GM21576 (cell line): ENCODE results near the gene INPP4B.

Experiments used
- ATAC-seq: cut with Tn5 transposase; IDR thresholded peaks from one replicate; pipeline ENCODE4 v1.9.1; 2021; ENCODE audit warnings: mild to moderate bottlenecking, moderate library complexity; ENCODE audit not compliant: unreplicated experiment

The INPP4B gene

DNA sequence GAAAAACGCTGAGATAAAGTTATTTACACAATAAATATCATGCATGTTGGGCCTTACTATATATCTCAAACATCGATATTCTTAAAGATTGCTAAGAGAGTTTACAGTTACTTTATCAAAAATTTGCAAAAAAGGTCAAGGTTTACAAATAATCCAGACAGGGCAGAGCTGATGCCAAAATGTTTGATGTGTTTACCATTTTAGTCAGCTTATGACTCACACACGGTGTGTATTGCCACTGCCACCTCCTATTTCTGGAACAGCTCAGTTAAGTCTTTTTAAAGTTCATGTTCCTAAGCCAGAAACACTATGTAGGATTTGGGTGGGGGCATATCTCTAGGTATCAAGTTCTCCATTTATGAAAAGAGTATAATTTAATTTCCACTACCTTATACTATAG is 580.6 kb downstream of the INPP4B start:
- ATAC-seq = no peak

DNA sequence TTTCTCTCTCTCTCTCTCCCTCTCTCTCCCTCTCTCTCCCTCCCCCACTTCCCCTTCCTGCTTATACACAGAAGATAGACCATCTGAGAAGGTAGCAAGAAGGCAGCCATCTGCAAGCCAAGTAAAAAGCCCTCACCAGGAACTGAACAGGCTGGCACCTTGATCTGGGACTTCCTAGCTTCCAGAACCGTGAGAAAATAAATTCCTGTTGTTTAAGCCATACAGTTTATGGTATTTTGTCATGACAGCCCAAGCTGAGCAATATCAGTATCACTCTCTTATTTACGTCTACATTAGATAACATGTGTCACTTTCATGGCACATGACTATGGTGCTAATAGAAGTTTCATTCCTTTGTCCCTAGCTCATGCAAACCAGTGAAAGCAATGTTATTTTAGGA is 581.1 kb downstream of the INPP4B start:
- ATAC-seq = no peak

DNA sequence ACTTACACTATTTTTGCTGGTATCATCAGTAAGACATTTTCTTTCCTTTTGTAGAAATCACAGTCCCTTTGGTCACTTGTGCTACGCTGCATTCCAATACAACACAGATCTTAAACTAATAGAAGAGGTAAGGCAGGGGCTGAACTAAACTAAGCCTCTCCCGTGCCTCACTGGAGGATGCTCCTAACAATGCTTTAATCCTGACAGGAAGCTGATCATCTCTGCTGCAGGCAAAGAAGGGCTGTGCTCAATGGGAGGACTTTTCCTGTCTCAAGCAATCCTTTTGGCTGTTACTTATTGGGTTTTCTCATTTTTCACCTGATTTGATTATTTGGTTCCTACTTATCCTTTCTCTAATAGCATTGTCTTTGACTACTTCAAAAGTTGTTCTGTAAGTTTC is 583.1 kb downstream of the INPP4B start:
- no peak for ATAC-seq

DNA sequence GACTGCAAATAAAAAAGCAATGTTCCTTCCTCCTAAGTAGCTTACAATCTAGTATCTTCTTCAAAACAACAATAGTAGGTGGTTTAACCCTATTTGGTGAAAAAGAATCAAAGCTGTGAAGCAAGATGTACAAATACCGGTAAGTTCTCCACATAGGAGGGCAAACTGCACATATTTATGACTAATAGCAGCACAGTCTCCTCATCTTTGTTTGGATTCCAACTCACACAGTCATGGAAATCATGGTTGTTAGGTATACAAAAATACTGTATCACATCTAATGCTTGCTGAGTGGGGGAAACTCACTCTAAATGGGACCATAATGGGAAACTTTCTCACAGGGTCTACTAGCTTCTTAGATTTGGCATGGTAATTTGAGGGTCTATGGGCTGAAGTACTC is 597.2 kb downstream of the INPP4B start:
- ATAC-seq = no peak

DNA sequence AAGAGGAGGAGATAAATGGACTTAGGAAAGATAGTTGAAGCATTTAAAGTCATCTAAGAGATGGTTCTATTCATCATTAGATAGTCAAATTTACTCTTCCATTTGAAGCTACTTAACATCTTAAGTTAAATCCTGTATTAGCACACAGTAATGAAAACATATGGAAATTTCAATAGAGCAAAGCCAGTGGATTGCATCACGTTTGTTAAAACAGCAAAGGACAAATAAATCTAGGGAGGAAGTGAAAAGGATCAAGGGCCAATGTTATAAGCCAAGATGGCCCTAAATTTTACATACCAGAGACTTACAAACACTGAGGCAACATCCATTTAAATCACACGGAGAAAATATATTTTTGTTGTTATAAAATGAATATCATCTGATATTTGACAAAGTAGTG is 602.8 kb downstream of the INPP4B start:
- no peak for ATAC-seq

DNA sequence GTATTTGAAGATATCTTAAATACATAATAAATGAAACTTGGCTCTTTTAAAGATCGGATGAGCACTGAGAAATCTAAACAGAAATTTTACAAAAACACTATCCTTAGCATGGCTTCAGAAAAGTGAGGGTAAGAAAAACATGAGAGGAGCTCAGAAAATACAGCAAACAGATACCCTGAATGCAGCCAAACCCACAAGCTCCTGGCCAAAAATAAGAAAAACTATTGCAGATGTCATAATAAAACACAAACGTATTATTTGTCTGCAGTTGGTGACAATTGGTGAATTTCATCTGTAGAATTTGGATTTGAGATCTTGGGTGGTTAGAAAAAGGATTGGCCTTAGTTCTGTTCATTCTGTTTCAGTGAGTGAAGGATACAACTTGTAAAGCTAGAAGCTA is 603.9 kb downstream of the INPP4B start:
- ATAC-seq = no peak

DNA sequence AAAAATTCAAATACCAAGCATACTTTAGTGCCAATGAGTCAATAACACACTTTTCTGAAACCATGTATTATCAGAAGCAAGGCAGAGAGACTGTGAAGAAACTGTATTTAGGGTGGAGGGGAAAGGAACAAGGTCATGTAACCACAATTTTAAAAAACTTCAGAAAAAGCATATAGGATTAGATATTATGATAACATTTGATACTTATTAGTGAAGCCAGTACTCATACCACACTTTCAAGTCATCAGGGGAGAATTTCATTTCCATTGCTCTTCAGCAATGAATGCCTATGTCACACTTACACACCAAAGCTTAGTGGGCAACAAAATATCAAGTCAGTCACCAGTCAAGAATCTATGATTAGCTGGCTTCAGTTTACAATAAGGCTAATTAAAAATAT is 607.5 kb downstream of the INPP4B start:
- no peak for ATAC-seq

DNA sequence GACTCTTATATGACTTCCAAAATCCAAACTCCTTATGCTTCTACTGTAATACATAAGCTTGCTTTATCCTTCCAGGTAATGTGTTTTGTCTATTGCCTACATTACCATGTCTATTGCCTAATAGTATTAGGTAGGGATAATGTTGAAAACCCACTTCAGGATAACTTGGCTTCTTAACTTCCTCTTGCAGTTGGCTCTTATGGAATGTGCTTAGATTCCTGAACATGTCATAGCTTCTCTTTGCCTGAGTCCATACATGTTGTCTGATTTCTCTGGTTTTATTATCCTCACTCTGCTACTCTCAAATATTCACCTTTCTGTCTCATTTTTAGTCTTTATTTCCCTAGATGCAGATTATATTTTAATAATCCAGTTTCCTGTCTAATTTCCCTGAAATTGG is 609.8 kb downstream of the INPP4B start:
- no peak for ATAC-seq

DNA sequence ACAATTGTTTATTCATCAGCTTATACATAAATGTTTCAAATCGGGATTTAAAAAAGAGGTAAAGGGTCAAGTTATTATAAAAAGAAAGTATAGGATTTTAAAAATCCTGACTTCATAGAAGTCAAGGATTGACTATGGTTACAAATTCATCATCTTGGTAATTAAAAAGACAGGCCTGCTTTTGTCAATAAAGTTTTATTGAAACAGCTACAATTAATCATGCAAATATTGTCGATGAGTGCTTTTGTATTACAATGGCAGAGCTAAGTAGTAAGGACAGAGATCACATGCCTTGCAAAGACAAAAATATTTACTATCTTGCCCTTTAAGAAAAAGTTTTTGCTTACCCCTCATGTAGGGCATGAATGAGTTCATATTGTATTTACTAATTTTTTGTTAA is 614.3 kb downstream of the INPP4B start:
- ATAC-seq = no peak

DNA sequence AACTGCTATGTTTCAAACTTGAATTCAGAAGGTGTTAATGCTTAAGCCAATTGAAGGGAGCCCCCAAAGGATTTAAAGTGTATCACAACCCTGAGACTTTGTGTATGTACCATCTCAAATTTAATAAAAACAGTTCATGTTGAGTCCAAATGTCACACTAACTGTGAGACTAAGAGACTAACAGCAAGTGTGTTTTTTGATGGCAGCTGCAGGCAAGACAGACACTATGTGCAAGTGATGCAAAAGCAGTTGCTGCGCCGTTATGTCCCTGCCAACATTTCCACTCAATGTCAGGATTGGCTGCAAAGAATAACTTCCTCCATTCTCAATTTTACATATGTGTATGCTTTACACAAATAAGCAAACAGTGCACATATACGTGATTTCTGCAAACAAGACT is 615.1 kb downstream of the INPP4B start:
- ATAC-seq = no peak

DNA sequence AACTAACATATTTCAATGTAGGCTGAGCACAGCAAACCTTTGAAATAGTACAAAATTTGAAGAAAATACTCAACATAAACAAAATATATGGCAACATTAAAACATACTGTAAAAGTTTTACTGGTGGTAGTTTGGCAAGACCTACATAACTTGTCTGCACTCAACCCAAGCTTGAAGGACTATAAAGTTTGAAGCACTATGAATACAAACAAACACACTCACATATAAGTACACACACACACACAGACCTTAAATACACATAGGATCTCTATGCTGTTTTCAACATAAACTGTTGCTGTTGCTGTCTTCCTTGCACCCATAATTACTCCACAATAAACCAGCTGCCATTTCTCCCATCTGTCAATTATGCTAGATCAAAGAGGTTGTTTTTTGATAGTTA is 620.1 kb downstream of the INPP4B start:
- no peak for ATAC-seq

DNA sequence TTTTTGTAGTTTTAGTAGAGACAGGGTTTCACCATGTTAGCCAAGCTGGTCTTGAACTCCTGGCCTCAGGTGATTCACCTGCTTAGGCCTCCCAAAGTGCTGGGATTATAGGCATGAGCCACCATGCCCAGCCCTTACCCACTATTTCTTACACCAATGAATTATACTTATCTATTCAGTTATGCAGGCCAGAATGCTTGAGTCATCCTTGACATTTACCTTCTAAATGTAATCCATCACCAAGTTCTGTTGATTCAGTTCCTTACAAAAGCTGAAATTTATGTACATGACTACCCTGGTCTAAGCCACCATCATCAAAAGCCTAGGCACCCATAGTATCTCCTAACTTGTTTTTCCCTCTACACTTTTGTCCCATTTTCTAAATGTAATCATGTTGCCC is 624.0 kb downstream of the INPP4B start:
- no peak for ATAC-seq

DNA sequence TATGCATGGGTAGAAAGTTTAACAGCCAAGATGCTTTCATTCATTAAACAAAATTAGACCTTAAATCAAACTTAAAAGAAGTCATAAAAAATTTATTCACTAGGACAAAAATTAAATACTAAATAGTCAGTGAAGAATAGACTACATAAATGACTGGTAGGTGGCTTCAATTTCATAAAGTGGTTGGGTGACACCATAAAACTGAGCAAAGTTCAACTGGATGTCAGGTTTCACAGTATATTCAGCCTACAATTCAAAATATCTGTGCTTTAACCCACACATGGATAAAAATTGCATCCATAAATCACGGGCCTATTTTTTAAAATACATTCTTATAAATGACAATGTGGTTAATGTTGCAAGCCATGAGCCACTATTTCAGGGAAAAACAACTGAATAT is 627.4 kb downstream of the INPP4B start:
- ATAC-seq = no peak

DNA sequence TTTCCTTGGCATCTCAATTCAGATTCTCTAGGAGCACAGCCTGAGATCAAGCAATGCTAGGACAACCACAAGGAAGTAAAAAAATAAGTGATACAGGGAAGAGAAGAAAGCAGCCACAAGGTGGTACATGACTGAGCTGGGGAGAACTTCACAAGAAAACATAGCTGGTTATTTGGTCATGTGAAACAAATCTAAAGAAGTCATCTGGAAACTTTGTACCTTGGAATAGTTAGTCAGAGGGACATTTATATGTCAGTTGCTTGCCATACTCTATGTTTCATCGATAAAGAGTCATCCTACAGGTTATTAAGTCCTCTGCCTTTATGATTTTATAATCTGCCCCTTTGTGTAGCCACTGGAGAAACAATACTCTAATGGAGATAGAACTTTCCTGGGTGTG is 634.7 kb downstream of the INPP4B start:
- no peak for ATAC-seq

DNA sequence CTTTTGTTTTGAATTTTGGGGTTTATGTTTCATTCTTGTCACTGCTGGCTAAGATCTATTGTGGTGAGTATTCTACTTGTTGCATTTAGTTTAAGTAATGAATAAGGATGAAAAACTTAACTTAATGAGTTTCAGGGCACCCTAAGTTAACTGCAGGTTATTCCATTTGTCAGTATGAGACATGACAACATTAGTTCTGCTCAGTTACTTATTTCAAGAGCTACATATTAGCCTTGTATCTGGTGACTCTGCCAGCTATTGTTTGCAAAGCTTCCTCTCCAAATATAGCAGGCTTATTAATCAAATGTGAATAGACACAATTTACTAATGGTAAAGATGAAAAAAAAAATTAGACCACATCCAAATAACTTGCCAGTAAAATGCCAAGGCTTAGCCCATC is 642.6 kb downstream of the INPP4B start:
- ATAC-seq = no peak

DNA sequence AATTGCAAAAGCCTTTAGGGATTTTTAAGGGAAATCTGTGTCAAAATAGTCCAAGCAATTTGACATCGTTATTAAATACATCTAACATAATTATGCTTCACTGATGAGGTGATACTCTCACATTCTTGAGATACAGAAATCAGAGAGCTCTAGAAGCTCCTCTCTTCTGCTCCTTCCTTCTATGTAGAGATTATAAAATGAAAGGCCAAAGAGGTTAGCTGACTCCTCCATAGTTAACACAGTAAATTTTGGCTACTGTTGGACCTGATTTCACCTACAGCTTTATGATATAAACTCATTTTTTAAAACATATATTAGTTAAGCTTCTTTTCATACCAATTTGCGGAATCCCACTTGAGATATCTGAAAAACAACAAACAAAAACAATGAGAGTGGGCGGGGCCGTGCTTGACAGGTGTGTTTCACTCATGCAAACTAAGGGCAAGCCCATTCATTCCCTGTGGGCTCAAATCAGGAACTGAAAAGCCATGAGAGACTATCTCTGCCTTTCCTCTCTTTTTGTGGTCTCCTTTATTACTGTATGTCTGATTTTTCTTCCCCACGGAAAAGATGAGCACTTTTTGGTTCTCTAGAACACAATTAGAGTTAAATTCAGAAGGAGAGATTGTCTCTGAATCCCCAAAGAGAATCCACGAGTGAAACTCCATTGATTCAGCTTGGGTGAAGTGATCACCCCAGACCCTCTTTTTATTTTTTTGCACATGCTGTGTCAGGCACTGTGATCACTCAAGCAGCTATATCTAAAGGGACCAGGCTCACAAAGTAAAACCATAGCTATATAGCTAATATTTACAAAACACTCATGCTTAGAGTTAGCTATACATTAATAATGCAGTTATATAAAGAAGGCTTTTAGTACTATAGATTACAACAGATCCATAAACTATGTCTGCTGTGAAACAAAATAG is 643.4 kb downstream of the INPP4B start:
- peak; percentile 97 for ATAC-seq

DNA sequence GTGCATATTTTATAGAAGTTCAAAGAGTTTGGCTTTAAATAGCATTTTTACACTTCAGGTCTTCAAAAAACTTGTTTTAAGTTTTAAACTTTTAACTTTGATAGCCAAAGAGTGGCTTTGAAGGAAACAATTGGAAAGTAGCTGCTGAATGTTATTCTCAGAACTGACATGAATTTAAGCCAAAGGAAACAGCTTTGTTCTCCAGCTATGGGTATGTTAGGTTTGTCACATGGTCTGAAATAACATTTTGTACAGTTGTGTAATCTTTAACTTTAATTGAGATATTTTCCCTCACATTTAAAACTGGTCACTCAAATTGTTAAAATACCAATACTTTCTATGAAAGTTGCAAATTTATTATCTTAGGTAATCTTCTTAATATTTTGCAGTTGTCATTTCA is 645.1 kb downstream of the INPP4B start:
- ATAC-seq = no peak

DNA sequence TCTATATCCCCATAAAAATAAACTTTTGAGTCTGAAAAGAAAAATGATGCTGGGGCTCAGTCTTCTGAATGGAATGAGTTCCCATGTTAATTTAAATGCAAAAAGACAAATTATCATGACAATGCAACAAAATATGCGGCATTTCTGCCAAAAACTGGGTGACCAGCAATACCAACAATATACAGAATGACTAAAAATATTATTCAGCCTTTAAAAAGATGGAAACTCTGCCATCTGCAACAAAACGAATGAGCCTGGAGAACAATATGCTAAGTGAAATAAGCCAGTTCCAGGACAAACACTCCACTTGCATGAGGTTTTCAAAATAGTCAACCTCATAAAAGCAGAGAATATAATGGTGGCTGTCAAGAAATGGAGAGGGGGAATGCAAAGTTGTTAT is 651.2 kb downstream of the INPP4B start:
- no peak for ATAC-seq

DNA sequence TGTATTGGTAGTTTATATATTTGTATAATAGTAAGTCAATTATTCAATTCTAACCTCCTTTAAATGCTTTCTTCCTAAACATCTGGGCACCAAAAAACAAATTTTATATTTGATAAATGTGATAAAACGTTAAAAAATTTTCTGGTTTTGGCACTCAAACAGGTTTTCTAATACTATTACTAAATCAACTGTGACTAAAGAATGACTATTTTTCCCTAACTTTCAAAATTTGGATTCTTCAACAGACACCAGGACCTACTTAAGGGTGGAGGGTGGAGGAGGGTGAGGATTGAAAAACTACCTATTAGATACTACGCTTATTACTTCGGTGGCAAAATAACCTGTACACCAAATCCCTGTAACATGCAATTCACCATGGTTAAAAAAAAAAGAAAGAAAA is 654.2 kb downstream of the INPP4B start:
- ATAC-seq = no peak

DNA sequence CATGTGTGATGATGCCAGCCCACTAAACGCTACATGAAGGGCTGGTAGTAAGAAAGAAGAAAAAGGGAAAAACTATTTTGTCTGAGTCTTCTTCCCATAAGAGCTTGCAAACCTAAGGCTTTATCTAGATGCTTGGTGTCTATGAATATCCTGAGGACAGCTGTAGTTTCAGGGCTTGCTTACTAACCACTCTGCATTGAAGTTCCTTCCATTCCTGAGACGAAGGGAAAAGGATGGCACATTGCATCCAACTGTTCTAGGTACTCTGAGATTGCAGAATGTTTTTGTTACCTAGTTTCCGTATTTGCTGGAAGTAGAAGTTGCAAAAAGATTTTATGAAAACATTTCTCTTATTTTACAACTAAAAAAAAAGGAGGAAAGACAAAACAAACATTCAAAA is 665.1 kb downstream of the INPP4B start:
- ATAC-seq = no peak

DNA sequence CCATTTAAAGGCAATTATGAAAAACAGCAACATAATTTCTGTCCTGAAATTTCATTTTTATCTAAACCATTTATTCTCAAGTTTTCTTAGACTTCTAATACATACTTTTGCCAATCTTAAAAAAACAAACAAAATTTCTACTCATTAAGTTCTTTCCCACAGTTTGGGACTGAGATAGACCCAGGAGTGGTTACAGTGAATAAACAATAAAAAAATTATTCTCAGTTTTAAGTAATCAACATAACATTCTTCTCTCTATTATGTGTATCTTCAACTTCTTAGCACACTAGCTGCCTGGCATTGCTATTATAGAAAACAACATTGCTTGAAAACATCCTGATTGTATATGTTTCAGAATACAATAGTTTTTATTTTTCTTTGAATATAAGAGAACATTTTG is 676.9 kb downstream of the INPP4B start:
- no peak for ATAC-seq

DNA sequence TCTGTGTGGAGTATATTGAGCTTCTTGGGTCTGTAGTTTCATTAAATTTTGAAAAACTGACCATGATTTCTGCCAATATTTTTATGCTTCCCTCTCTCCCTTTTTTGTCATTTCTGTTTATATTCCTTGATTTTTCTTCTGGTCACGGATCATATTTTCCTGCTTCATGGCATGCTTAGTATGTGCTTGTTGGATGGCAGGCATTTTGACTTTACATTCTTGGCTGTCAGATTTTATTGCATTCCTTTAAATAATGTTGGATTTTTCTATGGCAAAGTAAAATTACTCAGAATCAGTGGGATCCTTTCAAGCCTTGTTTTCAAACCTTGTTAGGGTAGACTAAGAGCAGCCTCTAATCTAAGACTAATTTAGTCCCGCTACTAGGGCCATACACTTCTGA is 677.9 kb downstream of the INPP4B start:
- ATAC-seq = no peak
